Transverse colon (tissue), 4 donors: Measurements from ENCODE around the gene CTDP1. TPM values are rescaled to one million over a fixed set of nuclear protein-coding genes. Genes with fewer than 3 reads are reported as not detected.

Source experiments
- DNase-seq: peaks from one replicate; pipeline ENCODE4 v3.0.0-alpha.2; 2019
- H3K27ac ChIP-seq, 4 donors: fragments of 200-600 bp; sonication (generic); 2 replicates each; pipeline ENCODE4 v1.5.1; 2016 to 2018; ENCODE audit warnings: inconsistent platforms in 4 of 4
- H3K27me3 ChIP-seq: fragments of 200-600 bp; sonication (generic); 2 replicates; pipeline ENCODE4 v1.5.1; 2017; ENCODE audit warnings: inconsistent platforms
- H3K36me3 ChIP-seq, 4 donors: fragments of 200-600 bp; sonication (generic); 2 replicates each; pipeline ENCODE4 v1.5.1; 2017 to 2019; ENCODE audit warnings: inconsistent platforms in 4 of 4
- H3K4me1 ChIP-seq, 4 donors: fragments of 200-600 bp; sonication (generic); 2 replicates each; pipeline ENCODE4 v1.5.1; 2017 to 2020; ENCODE audit warnings: inconsistent platforms in 4 of 4
- H3K4me3 ChIP-seq, 4 donors: fragments of 200-600 bp; sonication (generic); 1 replicate in 1 of 4; 2 replicates in 3 of 4; pipeline versions ENCODE4 v1.5.1 to v1.6.1; 2017 to 2019; ENCODE audit warnings: inconsistent platforms in 4 of 4
- H3K9me3 ChIP-seq, 2 donors: fragments of 200-600 bp; sonication (generic); 2 replicates each; pipeline ENCODE4 v1.5.1; 2017 to 2019; ENCODE audit warnings: inconsistent platforms in 2 of 2
- EP300 ChIP-seq: sonication (generic); formaldehyde crosslinking; IDR thresholded peaks from one replicate; pipeline ENCODE4 v1.6.1; 2017; ENCODE audit warnings: antibody characterized with exemption, low read depth
- POLR2A ChIP-seq: fragments of 450-650 bp; IDR thresholded peaks from one replicate; pipeline ENCODE4 v1.6.1; 2016; ENCODE audit warnings: antibody characterized with exemption, mild to moderate bottlenecking, moderate library complexity
- POLR2AphosphoS5 ChIP-seq, 3 donors: sonication (generic); formaldehyde crosslinking; IDR thresholded peaks; one replicate each; pipeline ENCODE4 v1.6.1; 2016; ENCODE audit warnings: antibody characterized with exemption in 3 of 3
- WGBS, 2 donors: methylation state at CpG; one replicate each; pipeline ENCODE4 v1.1.5; 2018; ENCODE audit warnings: low coverage in 1 of 2; 5-methylcytosine and 5-hydroxymethylcytosine counted together
- in situ Hi-C, 4 donors: fragments of 200-750 bp; cut with MboI; loops; one replicate each; pipeline versions ENCODE4 v1.15.0 to v1.15.1; 2017; ENCODE audit warnings: low sequenced_read_pairs in 3 of 4, low pct_ligation_motif_present in 1 of 4, low pct_unique_long_range_greater_than_20kb in 1 of 4
- intact Hi-C: fragments of 100-400 bp; cut with DNase I; formaldehyde crosslinking; loops from one replicate; pipeline ENCODE4 v1.15.1; 2023; ENCODE audit warnings: low total_unique reads
- total RNA-seq, 4 donors: library from RNA; depleted of rRNA; stranded (reverse); fragments of >200 nt; gene quantifications; one replicate each; pipeline ENCODE4 v1.1.0, GENCODE V29; 2016
- TF ChIP-seq, protein P1 (sequence below), 5 experiments: fragments of 200-600 bp in 3 of 5; fragments of 450-650 bp in 2 of 5; sonication (generic) in 3 of 5; IDR thresholded peaks; 1 replicate in 2 of 5; 2 replicates in 3 of 5; pipeline ENCODE4 v1.5.1; 2016 to 2017; ENCODE audit warnings: antibody characterized with exemption in 5 of 5, inconsistent platforms in 3 of 5, mild to moderate bottlenecking in 2 of 5, moderate library complexity in 1 of 5

Gene CTDP1
- total RNA-seq, 4 donors from 2014 or later: 30.6 to 120 (median 49.3) TPM

DNA sequence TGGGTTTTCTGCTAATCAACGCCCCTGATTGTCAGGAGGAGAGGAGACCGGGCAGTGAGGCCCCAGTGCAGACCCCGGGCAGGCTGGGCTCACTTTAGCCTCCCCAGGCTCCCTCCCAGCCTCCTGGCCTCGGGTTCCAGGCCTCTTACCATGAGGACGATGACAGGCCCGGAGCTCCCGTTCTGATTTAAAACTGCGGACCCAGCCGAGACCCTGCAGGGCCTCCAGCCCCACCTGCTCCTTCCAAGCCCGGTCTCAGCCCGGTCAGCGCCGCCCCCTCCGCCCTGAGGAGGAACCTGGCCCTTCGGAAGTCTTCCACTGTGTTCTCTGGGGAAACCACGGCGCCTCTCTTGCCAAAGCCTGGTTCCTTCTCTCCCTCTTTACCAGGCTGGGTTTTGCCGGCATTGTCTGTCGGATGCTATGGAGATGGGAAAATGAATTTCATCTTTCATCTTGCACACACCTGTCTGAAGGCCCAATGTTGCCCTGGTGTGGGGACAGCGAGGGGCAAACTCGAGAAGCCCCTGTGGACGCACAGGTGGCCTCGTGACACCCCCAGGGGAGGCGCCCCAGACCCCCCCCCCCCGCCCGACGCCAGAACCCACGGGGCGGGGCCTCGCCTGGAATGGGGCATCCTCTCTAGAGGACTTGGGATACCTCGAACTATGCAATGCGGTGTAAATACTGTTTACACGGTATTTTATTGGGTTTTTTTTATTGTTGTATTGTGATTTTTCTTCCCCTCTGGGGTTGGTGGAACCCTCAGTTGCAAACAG, 37.7 kb upstream of the CTDP1 start:
- in situ Hi-C loops (loop anchor here in 2 of 4 donors (10.0 to 25.0 kb wide), 2 partner anchors 255 to 267 kb away; partner anchors contain the start of gene NFATC1 (in 1 of the 2)), intact Hi-C loops (loop anchor here (5.0 kb wide), 1 partner anchor 105 kb away; no protein-coding TSS in a partner anchor)
- H3K36me3 ChIP-seq: no peaks in the 10 kb centered on the region
- peaks cover 0 to 4% (median 2%) of the 10 kb centered on the region in 4 donors for H3K4me1 ChIP-seq
- no peak overlapping the region for H3K27ac ChIP-seq
- H3K4me3 ChIP-seq: no peak overlapping the region
- no peak for DNase-seq
- TF ChIP-seq POLR2A (no peak), EP300 (no peak), POLR2AphosphoS5 (IDR thresholded peaks at IDR 0.05) (no peak)
- TF ChIP-seq, protein P1, sequence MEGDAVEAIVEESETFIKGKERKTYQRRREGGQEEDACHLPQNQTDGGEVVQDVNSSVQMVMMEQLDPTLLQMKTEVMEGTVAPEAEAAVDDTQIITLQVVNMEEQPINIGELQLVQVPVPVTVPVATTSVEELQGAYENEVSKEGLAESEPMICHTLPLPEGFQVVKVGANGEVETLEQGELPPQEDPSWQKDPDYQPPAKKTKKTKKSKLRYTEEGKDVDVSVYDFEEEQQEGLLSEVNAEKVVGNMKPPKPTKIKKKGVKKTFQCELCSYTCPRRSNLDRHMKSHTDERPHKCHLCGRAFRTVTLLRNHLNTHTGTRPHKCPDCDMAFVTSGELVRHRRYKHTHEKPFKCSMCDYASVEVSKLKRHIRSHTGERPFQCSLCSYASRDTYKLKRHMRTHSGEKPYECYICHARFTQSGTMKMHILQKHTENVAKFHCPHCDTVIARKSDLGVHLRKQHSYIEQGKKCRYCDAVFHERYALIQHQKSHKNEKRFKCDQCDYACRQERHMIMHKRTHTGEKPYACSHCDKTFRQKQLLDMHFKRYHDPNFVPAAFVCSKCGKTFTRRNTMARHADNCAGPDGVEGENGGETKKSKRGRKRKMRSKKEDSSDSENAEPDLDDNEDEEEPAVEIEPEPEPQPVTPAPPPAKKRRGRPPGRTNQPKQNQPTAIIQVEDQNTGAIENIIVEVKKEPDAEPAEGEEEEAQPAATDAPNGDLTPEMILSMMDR (IDR thresholded peaks at IDR 0.05): no peak
- H3K9me3 ChIP-seq: no peaks in the 10 kb centered on the region
- 80% methylated on average over 1 to 33 of the region's 33 CpGs for WGBS, 2 donors
- peaks cover 28% of the 10 kb centered on the region for H3K27me3 ChIP-seq

- Histone ChIP-seq H3K36me3 (no peaks in the 10 kb centered on the region), H3K27ac (no peak overlapping the region), H3K27me3 (peaks cover 21% of the 10 kb centered on the region), H3K9me3 (no peaks in the 10 kb centered on the region), H3K4me1 (peaks cover 0 to 4% (median 2%) of the 10 kb centered on the region in 4 donors), H3K4me3 (no peak overlapping the region)
- 60 to 85% methylated on average over 4 to 6 of the region's 6 CpGs for WGBS, 2 donors
- in situ Hi-C loops: loop anchor here in 2 of 4 donors (10.0 to 25.0 kb wide), 2 partner anchors 255 to 268 kb away; partner anchors contain the start of gene NFATC1 (in 1 of the 2)
- intact Hi-C loops: loop anchor here (5.0 kb wide), 1 partner anchor 105 kb away; no protein-coding TSS in a partner anchor
- DNase-seq: no peak
- no peak for TF ChIP-seq POLR2A
- TF ChIP-seq, protein P1 (IDR thresholded peaks at IDR 0.05): no peak
- TF ChIP-seq EP300: no peak
Measured at GRCh38 chr18:79642626-79643025, 37.0 kb upstream of the CTDP1 start.

DNA sequence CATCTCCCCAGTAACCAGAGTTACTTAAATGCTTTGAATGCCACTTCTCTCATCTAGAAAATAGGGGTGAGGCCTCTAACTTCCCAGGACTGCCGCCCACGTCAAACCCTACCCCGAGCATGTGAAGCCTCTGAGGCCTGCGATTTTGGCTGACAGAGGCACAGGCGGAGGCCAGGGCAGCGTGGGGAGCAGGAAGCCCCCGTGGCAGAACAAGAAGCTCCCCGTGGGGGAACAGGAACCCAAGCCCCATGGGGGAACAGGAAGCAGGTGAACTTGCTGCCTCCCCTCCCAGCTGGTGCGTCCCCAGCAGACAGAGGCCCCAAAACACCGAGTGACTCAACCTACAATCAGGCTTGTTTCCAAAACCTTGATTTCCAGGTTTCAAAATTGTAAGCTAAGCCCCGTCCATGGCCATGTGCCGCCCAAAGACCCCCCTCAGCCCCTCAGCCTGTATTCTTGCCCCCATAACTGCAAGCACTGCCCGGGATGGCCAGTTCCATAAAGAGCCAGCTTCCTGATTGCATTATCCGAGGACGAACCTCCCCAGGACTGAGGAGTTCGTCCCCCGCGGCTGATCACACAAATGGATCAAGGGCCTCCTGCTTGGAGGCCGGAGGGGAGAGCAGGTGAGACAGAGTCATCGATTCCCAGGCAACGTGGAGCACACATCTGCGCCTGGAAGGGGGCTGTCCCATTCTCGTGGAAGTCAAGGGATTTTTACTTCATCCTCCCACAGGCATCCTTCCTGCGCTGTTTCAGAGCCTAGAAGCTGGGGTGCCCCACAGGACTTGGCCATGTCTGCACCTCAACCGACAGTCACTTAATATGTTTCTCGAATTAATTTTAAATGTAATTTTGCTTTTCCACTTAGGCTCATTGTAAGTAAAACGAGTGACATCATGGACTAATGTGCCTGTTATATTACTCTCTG, 36.3 kb upstream of the CTDP1 start:
- DNase-seq: no peak
- in situ Hi-C loops (loop anchor here in 2 of 4 donors (10.0 to 25.0 kb wide), 2 partner anchors 256 to 269 kb away; partner anchors contain the start of gene NFATC1 (in 1 of the 2)), intact Hi-C loops (loop anchor here (5.0 kb wide), 1 partner anchor 106 kb away; no protein-coding TSS in a partner anchor)
- Histone ChIP-seq H3K36me3 (no peaks in the 10 kb centered on the region), H3K27me3 (peaks cover 14% of the 10 kb centered on the region), H3K27ac (no peak overlapping the region), H3K9me3 (no peaks in the 10 kb centered on the region), H3K4me3 (no peak overlapping the region), H3K4me1 (peaks cover 0 to 4% (median 0%) of the 10 kb centered on the region in 4 donors)
- WGBS, 2 donors: 73% methylated on average over 13 to 27 of the region's 27 CpGs
- no peak for TF ChIP-seq EP300
- TF ChIP-seq POLR2AphosphoS5 (IDR thresholded peaks at IDR 0.05): no peak
- no peak for TF ChIP-seq POLR2A
- TF ChIP-seq, protein P1 (IDR thresholded peaks at IDR 0.05): no peak
